Measurements from ENCODE around the gene MEX3A. TPM values are rescaled to one million over a fixed set of nuclear protein-coding genes. Genes with fewer than 3 reads are reported as not detected.

The MEX3A gene
- total and polyA plus RNA-seq, 2 of the 8 experiments (the other 6 are each of a cell fraction or from before 2014, with no cell fraction given): 34.1 to 52.4 TPM

GRCh38 chr1:156114101-156114918 lies 32.0 kb upstream of the MEX3A start, which contains the start of gene LMNA (continued):
- TF ChIP-seq RXRA (IDR thresholded peaks at IDR 0.05; ENCODE audit: insufficient read depth, low read depth, low read length) (no peak), TBP (IDR thresholded peaks at IDR 0.05; ENCODE audit: low read depth, low read length) (peak; percentile 90), E2F6 (IDR thresholded peaks at IDR 0.05) (no peak), SP1 (IDR thresholded peaks at IDR 0.05; ENCODE audit: low read depth, low read length) (0 out of 2 replicates have a peak, but pooled peaks have one; percentile 21), PHF8 (conservative IDR thresholded peaks at IDR 0.05; ENCODE audit: low read depth, low read length) (peak; percentile 71), SIN3A (conservative IDR thresholded peaks at IDR 0.05 in 1 of 2, IDR thresholded peaks at IDR 0.05 in 1 of 2; ENCODE audit: low read depth in 1 of 2, low read length in 2 of 2) (no peak; a peak in 1 of 4 replicates), HDAC2 (IDR thresholded peaks at IDR 0.05; ENCODE audit: borderline replicate concordance in 1 of 2, low read depth in 2 of 2, low read length in 2 of 2) (no peak), RAD21 (IDR thresholded peaks at IDR 0.05 in 1 of 2, conservative IDR thresholded peaks at IDR 0.05 in 1 of 2; ENCODE audit: low read depth in 2 of 2, low read length in 2 of 2) (no peak), POLR2A (IDR thresholded peaks at IDR 0.05; ENCODE audit: control extremely low read depth in 1 of 2, low read depth in 2 of 2, low read length in 2 of 2) (peak; percentile 70 to 78), TAF7 (optimal IDR thresholded peaks at IDR 0.05; ENCODE audit: borderline replicate concordance, low read depth, low read length) (peak; percentile 84), EGR1 (IDR thresholded peaks at IDR 0.05; ENCODE audit: borderline replicate concordance, low read depth, low read length) (0 out of 2 replicates have a peak, but pooled peaks have one; percentile 38), CBX5 (IDR thresholded peaks at IDR 0.05; ENCODE audit: low read depth, low read length) (no peak), TAF1 (IDR thresholded peaks at IDR 0.05; ENCODE audit: low read depth, low read length) (peak; percentile 89), KDM5A (IDR thresholded peaks at IDR 0.05; ENCODE audit: low read length) (no peak), KDM4A (IDR thresholded peaks at IDR 0.05; ENCODE audit: low read depth, low read length, severe bottlenecking) (peak; percentile 35), BRCA1 (IDR thresholded peaks at IDR 0.05; ENCODE audit: low read depth, low read length) (no peak), TEAD4 (IDR thresholded peaks at IDR 0.05; ENCODE audit: low read depth, low read length) (no peak), SP4 (IDR thresholded peaks at IDR 0.05; ENCODE audit: low read length) (peak; percentile 16; the same call in 1 of the 2 replicates), RBBP5 (IDR thresholded peaks at IDR 0.05; ENCODE audit: borderline replicate concordance, low read depth, low read length) (no peak), ASH2L (IDR thresholded peaks at IDR 0.05; ENCODE audit: low read length) (peak; percentile 55)

Data from H1 (cell line).